Measurements from ENCODE around the gene NR3C2.

- no peak for TF ChIP-seq EP300 (IDR thresholded peaks at IDR 0.05)
- TF ChIP-seq POLR2AphosphoS5 (IDR thresholded peaks at IDR 0.05), result no peak
- TF ChIP-seq, protein P1, sequence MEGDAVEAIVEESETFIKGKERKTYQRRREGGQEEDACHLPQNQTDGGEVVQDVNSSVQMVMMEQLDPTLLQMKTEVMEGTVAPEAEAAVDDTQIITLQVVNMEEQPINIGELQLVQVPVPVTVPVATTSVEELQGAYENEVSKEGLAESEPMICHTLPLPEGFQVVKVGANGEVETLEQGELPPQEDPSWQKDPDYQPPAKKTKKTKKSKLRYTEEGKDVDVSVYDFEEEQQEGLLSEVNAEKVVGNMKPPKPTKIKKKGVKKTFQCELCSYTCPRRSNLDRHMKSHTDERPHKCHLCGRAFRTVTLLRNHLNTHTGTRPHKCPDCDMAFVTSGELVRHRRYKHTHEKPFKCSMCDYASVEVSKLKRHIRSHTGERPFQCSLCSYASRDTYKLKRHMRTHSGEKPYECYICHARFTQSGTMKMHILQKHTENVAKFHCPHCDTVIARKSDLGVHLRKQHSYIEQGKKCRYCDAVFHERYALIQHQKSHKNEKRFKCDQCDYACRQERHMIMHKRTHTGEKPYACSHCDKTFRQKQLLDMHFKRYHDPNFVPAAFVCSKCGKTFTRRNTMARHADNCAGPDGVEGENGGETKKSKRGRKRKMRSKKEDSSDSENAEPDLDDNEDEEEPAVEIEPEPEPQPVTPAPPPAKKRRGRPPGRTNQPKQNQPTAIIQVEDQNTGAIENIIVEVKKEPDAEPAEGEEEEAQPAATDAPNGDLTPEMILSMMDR (IDR thresholded peaks at IDR 0.05), result no peak
Measured at GRCh38 chr4:148449921-148450320, 7.7 kb upstream of the NR3C2 start.

All from stomach (tissue), 4 donors.